CD4-positive, alpha-beta T cell treated with Interferon alpha-2 for 1 hour (primary cell): ENCODE measurements around the gene TMEM95.
A peak's percentile ranks its signal among the peaks of the same experiment; 100 is the strongest.
"Not testable (repeated sequence)": the region's sequence is repeated elsewhere in the genome, so short reads cannot be mapped to it uniquely, and the experiment has no call there.

Source experiments
- DNase-seq, 2 donors: peaks; one replicate each; pipeline ENCODE4 v3.0.0-alpha.2; 2020 to 2022

The TMEM95 gene

DNA sequence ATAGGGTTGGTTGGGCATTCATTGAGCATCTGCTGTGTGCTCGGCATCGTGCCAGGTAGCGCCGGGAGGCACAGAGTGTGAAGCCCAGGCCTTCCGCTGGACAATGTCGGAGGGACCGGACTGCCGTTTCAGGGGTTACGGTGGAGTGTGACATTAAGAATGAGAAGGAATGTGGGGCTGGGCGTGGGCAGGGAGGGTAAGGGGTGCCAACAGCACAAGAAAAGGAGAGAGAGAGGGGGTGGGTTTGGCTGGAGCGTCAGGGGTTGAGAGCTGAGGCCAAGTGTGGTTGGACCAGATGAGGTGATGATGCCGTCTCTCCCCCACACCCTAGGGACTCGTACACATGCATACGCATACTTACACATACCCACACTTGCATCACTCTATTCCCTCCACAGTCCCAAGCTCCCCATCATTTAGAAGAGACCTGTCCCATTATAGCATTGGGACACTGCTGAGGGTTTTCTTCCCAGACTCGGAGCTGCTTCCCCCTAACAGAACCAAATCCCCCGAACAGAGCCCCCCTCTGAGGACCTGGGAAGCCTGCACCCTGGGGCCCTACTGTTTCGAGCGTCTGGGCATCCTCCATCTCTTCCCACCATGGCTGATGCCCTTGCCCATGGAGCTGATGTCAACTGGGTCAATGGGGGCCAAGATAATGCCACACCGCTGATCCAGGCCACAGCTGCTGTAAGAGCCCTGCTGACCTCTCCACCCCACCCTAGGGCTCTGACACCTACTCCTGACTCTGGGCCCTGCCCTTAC, 6.3 kb upstream of the TMEM95 start:
- no peak for DNase-seq

DNA sequence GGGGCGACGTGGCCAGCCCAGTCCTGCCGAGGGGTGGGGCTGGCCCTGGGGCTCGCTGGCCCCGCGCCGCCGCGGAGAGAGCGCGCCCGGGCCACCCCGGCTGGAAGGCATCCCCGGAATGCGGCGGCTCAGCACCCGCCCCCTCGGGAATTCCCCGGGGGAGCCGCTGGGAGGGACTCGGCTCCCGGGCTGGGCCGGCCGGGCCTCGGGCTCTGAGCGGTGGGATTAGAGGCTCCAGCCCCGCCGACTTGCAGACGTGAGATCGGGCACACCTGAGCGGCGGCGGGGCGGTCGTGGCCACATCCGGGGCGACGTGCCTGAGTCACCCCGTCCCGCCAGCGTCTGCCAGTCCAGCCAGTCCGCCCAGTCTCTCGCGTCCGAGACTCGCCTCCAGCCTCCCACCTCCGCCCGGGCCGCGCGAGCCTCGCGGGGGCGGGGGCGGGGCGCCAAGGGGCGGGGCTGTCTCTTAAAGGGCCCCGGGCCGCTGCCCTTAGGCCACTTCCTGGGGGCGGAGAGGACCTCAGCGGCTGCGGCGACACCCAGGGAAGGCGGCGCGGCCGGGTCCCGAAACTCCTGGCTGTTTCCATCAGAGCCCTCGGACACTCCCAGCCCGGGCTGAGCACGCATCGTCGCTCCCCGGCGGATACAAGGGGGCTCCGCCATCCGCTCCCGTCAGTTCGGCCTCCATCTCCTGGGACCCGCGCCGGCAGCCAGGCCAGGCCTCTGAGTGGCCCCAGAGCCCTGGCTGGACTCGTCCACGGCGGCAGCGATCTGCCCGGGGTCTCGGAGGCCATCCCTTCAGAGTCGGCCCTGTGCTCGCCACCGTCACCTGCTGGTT, 3.1 kb upstream of the TMEM95 start, which contains the start of gene KCTD11:
Gene KCTD11 (plus strand): TSS at position 498 of the 838 bp plus-strand sequence.
- DNase-seq = peak; percentile 74 to 83

DNA sequence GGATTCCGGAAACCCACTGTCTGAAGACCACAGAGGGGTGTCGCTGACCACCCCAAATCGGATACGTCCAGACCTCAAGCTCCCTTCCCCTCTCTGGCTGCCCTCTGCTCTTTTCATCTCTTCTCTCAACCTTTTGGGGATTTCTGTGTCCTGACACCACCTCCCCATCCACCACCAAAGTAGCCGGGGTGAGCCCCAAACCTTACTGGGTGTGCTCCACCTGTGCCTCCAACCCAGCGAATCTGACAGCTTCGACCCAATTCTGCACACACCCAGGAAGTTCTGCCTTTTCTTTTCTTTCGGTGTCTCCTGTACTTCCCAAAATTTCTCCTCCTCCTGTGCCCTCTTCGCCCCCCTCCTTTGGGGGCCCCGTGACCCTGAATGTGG, 2.5 kb upstream of the TMEM95 start:
- peak in 1 of 2 donors; percentile 25 for DNase-seq

DNA sequence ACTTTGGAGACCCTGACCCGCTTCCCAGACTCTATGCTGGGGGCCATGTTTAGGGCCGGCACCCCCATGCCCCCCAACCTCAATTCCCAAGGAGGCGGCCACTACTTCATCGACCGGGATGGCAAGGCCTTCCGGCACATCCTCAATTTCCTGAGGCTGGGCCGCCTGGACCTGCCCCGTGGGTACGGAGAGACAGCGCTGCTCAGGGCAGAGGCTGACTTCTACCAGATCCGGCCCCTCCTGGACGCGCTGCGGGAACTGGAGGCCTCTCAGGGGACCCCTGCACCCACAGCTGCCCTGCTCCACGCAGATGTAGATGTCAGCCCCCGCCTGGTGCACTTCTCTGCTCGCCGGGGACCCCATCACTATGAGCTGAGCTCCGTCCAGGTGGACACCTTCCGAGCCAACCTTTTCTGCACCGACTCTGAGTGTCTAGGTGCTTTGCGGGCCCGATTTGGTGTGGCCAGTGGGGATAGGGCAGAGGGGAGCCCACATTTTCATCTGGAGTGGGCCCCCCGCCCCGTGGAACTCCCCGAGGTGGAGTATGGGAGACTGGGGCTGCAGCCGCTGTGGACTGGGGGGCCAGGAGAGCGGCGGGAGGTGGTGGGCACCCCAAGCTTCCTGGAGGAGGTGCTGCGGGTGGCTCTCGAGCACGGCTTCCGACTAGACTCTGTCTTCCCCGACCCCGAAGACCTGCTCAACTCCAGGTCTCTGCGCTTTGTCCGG, 1.9 kb upstream of the TMEM95 start:
- no peak for DNase-seq

DNA sequence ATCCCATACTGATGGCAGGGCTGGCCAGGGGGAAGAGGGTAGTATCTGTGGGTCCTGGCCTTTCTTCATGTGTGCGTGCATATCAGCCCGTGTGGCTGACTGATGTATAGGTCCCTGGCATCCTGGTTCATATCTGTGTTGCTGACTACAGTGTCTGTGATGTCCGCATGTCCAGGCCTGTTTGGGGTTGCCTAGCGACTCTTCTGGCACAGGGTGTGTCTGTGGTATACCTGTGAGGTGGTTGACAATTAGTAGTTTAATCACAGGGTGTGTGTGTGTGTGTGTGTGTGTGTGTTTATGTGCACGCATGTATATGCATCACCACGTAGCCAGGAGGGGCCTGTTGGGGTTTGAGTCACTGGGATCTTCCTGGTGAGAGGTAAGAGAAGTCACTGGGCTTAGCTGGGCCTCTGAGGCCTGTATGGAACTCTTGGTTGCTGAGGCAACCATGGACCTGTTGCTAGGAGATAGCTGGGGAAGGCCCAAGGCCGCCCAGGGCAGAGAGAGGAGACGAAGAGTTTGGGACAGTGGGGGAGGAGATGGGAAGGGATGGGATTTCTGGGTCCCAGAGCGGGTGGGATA, 603 bp upstream of the TMEM95 start:
- peak in 1 of 2 donors; percentile 25 for DNase-seq

DNA sequence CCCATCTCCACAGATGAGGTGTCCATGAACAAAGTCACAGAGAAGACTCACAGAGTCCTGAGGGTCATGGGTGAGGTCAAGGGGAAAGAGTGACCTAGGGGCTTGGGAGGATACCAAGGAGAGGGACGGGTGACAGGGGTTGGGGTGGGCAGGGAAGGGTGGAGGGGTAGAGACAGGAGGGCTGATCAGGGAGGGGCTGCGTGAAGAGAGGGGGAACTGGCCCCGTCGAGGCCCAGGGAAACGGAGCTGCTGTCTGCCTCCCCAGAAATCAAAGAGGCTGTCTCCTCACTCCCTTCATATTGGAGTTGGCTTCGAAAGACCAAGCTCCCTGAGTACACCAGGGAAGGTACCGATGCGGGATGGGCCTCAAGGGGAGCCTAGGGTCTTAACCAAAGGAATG, 617 bp downstream of the TMEM95 start:
- DNase-seq = no peak

DNA sequence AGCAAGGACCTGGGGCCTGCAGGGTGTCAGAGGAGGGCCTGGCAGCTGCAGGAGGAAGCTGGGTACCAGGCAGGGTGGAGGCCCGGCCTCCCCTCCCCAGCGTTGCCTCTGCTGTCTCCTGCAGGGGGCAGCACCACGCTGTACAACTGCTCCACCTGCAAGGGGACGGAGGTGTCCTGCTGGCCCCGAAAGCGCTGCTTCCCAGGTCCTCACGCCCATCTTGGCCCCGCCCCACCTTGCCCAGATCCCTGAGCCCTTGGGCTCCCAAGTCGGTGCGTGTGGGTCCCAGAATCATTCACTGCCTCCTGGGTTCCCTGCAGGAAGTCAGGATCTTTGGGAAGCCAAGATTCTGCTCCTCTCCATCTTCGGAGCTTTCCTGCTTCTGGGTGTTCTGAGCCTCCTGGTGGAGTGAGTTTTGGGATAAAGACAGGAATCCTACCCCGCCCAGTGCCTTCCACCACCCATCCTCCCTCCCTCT, 1.2 kb downstream of the TMEM95 start:
- peak; percentile 84 to 89 for DNase-seq

DNA sequence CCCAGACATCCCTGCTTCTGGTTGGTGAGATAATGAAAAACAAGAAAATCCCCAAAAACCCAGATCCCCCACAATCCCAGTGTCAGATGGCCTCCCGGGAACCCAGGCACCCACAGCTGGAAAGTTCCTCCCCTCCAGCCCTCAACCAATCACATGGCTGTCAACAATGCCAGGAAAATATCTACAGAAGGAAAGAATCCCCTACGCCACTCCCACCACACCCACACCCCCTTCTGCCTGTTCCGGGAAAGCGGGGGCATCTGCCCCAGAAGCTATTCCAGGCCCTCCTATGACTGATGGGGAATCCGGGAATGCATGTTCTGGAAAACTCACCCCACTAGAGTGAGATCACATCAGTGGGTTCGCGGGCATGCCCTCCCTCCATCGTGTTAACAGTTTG, 1.8 kb downstream of the TMEM95 start:
- no peak for DNase-seq

DNA sequence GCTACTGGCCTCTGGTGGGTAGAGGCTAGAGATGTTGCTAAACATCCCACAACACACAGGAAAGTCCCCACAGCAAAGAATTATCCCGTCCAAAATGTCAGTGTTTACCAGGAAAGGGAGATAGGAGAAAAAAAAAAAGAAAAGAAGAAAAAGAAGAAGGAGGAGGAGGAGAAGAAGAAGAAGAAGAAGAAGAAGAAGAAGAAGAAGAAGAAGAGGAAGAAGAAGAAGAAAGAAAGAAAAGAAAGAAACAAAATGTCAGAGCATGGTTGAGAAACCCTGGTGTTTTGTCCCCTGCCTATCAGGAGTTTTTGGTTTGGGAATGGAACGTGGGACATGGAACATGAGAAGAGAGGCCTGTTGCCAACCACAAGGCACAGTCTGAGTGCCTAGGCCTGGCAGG, 2.4 kb downstream of the TMEM95 start:
- no peak for DNase-seq

DNA sequence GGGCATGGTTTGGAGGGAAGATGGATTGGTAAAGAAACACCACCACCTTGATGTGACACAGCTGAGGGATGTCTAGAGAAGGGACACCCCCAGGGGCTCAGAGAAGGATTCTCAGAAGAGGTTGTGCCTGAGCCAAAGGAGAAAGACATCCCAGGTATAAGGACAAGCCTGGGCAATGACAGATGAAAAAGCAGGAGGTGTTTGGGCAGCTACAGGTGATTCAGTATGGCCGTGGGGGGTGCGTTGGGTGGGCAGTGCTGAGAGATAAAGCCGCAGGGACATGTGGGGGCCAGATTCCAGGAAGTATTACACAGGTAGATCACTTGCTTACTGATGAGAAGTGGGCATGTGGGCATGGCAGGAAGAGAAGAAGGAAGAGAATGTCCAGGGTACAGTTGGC, 7.0 kb downstream of the TMEM95 start:
- DNase-seq = no peak

DNA sequence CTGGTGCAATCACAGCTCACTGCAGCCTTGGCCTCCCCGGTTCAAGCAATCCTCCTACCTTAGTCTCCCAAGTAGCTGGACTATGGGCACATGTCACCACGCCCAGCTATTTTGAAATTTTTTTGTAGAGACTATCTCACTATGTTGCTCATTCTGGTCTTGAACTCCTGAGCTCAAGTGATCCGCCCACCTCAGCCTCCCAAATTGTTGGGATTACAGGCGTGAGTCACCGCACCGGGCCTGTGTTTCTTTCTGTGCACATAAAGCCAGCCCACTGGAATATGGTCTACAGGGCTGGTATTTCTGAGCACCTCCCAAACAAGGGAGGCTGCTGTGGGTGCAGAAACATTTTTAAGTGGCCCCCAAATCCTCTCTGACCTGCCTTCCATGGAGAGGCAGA, 8.4 kb downstream of the TMEM95 start:
- no peak for DNase-seq

DNA sequence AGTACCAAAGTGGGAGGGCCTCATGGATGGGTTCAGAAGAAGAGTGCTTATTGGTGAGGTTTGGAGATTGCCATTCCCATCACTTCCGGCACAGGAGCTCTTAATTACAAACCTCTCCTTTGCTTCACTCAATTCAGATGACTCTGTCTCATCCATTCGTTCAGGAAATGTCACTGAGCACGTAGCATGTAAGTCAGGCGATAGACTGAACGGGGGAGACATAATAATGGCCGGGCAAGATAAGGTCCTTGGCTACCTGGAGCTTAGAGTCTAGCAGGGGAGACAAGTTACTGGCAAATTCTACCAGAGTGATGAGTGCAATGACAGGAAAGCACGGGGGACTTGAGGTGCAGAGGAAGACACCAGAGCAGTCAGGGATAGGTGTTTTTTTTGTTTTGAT, 11.0 kb downstream of the TMEM95 start:
- DNase-seq = not testable (repeated sequence)

DNA sequence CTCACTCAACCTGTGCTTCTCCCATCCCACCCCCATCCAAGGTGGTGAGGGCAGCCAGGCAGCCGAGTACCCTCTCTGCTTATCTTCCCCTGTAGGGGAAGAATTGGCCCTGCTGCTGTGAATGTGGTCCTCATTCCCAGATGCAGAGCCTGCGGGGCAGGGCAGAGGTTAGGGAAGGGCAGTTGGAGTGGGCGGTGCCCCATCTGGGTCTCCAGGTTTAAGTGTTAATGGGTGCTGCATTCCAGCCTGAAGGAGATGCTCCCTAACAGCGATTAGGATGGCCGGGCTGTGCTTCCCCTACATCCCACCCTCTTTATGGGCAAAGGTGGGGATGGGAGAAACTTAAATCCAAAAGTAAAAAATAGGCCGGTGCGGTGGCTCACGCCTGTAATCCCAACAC, 12.1 kb downstream of the TMEM95 start:
- DNase-seq = no peak

DNA sequence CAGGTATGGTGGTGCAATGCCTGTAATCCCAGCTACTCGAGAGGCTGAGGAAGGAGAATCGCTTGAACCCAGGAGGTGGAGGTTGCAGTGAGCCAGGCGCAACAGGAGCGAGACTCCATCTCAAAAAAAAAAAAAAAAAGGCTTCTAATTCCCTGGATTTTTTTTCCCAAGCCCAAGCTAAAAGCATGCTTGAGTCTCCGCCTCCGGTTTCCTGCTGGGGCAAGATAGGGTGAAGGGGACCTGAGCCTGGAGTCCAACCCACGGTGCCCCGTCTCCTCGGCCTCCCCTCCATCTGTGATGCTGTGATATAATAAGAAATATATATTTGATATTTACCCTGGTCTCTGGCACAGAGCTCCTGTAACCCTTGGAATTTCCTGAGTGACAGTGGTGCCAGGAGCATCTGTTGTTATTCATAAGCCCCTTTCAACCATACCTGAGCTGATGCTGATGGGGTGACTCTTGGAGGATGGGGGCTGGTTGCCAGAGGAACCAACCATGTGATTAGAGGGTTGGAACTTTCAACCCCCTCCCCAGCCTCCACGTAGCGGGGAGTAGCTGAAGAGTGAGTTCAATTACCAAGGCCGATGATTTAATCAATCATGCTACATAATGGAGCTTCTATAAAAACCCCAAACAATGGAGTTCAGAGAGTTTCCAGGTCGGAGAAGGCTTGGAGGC, 13.1 kb downstream of the TMEM95 start:
- no peak for DNase-seq

DNA sequence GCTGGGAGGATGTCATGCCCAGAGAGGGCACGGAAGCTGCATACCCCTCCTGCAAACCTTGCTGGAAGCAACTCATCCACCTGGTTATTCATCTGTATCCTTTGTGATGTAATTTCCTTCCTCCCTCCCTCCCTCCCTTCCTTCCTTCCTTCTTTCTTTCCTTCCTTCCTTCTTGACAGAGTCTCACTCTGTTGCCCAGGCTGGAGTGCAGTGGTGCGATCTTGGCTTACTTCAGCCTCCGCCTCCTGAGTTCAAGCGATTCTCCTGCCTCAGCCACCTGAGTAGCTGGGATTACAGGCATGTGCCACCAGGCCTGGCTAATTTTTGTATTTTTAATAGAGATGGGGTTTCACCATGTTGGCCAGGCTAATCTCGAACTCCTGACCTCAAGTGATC, 13.6 kb downstream of the TMEM95 start:
- DNase-seq = not testable (repeated sequence)

DNA sequence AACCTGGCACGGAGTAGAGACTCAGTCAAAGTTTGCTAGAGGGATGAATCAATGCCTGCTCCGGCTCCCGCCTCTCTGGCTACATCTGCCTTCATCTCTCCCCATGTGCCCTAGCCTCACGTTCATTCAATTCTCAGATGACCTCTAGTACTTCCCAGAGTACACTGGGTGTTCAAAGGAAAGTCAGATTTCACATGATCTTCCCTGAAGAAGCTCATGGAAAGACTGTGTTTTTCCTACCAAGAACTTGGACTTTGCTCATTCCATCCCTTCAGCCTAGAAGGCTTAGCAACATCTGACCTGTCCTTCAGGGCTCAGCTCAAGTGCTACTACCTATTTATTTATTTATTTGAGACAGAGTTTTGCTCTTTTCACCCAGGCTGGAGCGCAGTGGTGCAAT, 14.9 kb downstream of the TMEM95 start:
- DNase-seq = no peak

DNA sequence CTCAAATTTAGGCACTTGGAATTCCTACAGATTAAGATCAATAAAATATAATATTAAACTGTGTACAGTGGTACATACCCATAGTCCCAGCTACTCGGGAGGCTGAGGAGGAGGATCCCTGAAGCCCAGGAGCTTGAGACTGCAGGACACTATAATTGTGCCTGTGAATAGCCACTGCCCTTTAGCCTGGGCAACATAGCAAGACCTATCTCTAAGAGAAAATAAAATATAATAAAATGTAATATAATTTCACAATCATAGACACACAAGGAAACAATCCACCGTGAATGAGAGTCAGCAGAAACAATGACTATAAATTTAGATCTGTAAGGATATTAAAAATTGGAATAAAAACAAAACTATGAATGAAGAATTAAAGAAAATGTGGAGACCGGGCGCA, 15.9 kb downstream of the TMEM95 start:
- no peak for DNase-seq

DNA sequence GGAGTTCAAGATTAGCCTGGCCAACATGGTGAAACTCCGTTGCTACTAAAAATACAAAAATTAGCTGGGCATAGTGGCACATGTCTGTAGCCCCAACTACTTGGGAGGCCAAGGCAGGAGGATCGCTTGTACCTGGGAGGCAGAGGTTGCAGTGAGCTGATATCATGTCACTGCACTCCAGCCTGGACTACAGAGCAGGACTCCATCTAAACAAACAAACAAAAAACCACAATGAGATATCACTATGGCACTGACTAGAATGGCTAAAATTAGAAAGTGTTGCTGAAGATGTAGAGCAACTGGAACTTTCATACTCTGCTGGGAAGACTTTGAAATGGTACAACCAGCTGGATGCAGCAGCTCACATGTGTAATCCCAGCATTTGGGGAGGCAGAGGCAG, 19.4 kb downstream of the TMEM95 start:
- no peak for DNase-seq

DNA sequence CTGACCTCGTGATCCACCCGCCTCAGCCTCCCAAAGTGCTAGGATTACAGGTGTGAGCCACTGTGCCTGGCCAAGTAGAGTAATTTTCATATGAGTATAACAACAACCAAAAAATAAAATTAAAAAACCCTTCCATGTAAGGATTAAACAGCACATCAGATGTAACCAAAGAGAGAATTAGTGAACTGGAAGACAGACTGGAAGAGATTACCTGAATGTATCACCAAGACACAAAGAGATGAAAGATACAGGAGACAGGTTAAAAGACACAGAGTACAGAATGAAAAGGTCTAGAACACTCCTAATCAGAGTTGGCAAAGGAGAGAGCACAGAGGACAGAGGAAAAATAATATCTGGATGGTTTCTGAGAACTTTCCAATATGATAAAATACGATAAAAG, 24.2 kb downstream of the TMEM95 start:
- no peak for DNase-seq

DNA sequence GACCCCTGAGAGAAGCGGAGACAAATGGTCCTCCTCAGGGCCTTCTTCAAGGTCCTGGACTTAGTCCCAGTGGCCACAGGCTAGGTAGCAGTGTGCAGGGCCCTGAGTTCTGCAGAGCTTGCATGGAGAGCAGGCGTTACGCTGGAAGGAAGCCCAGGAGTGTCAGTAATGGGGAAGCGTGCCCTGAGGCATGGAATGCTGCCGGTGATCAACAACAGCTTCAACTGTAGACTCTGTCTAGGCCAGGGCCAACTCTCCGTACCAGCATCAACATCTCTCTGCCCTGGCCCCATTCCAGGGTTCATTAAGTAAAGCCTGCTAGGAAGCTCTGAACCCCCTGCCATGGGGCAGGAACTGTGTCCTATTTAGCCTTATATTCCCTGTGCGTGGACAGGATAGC, 25.4 kb downstream of the TMEM95 start:
- DNase-seq = no peak

DNA sequence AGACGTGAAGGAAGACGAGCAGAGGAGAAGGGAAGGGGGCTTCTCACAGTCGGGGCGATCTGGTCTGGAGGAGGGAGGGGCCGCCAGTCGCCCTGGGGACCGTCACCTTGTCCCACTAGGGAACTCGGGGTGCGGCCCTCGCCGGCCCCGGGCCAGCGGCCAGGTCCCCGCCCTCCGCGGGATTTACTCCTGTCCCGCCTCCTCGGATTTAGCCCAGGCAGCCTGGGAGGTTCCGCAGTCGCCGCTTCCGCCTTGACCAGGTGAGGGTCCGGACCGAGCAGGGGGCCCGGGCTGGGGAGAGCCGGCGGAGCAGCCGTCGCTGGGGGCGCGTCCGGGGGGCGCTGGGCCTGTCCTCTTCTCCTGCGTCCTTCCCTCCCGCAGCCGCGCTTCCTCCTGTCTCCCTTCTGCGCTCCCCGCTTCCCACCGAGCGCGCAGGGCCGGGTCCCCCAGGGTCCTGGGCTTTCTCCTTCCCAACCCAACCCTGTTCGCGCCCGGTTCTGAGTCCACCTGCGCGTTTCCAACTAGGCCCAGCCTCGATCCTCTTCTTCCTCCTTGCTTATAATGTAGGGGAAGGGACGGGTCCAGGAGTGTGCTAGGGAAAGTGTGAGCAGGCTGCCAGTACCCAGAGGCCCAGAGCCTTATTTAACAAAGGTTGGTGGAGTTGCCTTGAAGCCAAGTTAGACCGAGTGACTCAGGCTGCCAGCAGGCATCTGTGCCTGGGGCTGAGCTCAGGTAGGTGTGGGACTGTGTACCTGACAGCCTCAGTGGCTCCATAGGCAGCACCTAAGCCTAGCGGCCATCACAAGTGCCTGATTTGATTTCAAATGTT, 26.1 kb downstream of the TMEM95 start, which contains the start of gene TNK1:
Gene TNK1 (plus strand): TSS at position 235 of the 829 bp plus-strand sequence. CDS start 1,838 bp downstream, outside the sequence.
- no peak for DNase-seq
